KBM-7 (cell line): Measurements from ENCODE around the gene TNRC6C.
"Not testable (repeated sequence)": the region's sequence is repeated elsewhere in the genome, so short reads cannot be mapped to it uniquely, and the experiment has no call there.

Source experiments
- DNase-seq: peaks from one replicate; pipeline ENCODE4 v3.0.0-alpha.2; 2015
- in situ Hi-C: fragments of 300-500 bp; cut with MboI; formaldehyde crosslinking; loops from 2 replicates; pipeline ENCODE4 v1.14.3; 2020; ENCODE audit warnings: low sequenced_read_pairs, low pct_unique_long_range_greater_than_20kb, mixed read lengths

TNRC6C gene

DNA sequence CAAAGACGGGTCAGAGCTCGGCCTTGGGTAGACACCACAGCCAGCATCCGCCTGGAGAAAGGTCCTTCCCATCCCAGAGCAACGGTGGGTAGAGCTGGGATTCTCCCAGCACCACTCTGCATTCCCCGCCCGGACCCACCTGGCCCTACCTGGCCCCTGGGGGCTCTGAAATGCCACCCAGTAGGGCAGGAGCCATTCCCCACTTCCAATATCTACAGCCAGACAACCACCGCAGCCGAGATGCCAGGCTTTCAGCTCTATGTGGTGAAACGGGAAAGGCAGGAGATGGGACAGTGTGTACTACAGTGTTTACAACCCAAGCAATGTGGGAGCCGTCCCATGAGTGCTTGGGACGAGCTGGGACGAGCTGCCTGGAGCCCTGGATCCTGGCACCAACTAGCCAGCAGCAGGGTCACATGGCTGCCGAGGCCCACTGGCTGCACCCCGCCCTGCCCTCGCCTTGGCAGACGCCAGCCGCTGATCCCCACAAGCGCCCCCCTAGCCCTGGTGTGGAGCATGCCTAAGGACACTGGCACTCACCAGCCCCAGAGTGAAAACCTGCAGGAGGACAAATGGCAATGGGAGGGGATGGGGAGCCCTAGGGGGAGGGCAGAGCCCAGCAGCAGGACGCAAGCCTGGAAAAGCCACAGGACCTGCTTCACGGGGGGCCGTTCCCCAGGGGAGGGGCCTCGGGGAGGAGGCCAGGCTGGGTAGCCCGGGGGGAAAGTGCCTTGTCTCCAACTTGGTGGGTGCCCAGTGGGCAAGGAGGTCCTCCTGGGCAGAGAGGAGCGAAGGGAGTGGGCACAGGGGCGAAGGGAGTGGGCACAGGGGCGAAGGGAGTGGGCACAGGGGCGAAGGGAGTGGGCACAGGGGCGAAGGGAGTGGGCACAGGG is 156.6 kb downstream of the TNRC6C start:
- in situ Hi-C loops, result no loop called here
- no peak for DNase-seq

- DNase-seq, in situ Hi-C loops: not testable (repeated sequence)
Measured at GRCh38 chr17:78115803-78116202, 157.3 kb downstream of the TNRC6C start.

GRCh38 chr17:78116411-78116810 is 157.9 kb downstream of the TNRC6C start:
- in situ Hi-C loops, result no loop called here
- DNase-seq, result no peak

DNA sequence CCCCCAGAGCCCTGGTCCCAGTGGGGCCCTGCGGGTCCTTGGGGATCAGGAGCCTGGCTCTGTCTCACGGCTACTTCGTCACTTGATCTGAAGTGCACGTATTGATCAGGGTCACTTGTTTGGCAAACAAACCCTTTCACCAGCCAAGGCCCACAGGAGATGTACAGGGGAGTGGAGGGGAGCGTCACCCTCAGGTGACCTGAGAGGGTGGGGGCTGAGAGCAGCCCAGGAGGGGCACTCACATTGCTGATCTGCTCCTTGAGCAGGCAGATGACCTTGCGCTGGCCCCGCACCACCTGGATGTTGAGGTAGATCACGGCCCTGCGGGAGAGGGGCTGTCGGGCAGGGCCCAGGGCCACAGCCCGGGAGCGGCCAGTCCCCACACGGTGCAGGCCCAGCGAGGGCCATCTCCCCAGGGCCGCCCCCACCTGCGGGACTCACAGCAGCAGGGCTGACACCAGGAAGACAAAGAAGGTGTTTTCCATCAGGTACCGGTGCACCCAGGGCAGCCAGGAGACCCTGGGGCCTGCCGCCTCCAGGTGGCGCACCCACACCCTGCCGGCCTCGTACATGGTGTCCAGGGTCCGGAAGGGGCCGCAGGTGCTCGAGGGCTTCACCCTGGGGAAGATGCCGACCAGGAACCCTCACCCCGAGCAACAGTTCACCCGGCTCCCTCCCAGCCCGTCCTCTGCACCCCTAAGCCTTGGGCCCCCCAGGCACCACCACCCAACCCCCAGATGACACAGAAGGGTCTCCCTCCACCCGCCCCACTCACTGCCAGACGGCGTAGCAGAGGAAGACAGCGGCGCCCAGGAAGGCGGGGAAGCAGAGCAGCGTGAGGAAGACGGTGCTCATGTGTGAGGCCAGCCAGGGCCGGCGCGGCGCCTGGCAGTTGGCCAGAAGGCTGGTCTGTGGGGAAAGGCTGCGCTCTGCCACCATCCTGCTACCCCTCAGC is 158.8 kb downstream of the TNRC6C start:
- DNase-seq, result no peak
- in situ Hi-C loops, result no loop called here

DNA sequence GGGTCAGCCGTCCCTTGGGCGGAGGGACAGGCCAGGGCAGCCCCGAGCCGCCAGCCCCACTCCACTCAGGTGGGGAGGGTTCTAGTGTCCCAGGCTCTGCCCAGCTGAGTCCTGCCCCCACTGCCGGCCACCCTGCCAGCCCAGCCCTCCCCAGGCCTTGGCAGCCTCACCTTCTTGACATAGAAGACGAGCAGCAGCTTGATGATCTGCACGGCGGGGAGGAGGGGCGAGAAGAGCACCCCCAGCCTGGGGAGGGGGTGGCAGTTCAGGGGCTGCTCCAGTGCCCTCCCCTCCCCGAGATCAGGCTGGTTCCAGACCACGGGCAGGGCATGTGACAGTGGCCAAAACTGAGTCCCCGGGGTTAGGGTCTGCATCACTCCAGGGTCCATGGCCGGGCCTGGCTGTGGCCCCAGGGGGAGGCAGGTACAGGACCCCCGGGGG is 160.3 kb downstream of the TNRC6C start:
- in situ Hi-C loops, result no loop called here
- DNase-seq, result no peak

- in situ Hi-C loops, result no loop called here
- no peak for DNase-seq
Measured at GRCh38 chr17:78120537-78120936, 162.0 kb downstream of the TNRC6C start.

DNA sequence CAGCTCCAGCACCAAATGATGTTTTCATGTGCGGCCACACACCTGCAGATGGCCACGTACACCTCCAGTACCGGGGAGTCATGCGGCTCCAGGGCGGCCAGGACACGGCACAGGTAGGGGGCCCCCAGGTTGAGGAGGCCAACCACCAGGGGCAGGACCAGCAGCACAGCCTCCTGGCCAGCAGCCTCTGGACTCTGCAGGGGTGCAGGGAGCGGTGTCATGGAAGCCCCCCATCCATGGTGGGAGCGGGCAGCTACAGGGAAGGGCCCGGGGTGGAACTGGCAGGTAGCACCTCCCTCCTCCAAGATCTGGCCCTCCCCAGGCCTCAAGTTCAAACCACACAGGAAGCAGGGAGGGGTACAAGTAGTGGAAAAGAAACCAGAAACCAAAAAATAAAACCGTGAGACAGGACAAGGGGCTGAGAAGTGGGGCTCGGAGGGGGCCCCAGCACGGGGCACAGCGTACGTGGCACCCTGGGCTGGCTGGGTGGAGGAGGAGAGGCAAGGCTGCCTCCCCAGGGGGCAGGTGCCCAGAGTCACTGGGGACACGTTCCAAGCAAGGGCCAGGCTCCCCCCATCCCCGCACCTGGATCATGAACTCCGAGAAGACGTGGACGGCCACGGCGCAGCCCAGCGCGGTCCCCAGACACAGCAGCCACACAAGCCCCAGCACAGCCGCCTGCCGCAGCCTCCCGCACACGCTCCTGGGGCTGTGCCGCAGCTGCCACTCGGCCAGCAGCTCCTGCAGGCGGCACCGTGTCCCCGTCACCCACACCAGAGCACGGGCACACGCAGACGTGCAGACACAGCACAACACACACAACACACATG is 162.7 kb downstream of the TNRC6C start:
- in situ Hi-C loops, result no loop called here
- no peak for DNase-seq

DNA sequence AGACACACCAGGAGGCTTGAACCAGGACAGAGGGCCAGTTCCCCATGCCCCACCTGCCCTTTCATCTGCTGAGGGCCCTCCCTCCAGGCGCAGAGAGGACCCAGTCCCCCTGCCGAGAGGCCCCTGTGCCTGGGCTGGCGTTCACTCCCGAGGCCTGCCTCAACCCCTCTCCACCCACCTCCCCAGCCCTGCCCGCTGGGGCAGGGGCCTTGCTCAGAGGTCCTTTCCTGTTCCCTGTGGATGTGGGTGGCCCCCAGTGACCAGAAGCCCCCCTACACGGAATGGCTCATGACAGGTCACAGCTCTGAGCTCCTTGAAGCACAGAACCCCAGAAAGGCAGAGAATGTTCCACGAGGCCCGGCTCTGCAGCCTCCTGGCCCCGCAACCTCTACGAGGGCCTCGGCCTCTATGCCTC is 163.3 kb downstream of the TNRC6C start:
- in situ Hi-C loops, result no loop called here
- no peak for DNase-seq

GRCh38 chr17:78122216-78122930 is 163.9 kb downstream of the TNRC6C start:
- in situ Hi-C loops, result no loop called here
- DNase-seq, result no peak

- DNase-seq, result no peak
- in situ Hi-C loops, result no loop called here
Measured at GRCh38 chr17:78122931-78123249, 164.4 kb downstream of the TNRC6C start.

DNA sequence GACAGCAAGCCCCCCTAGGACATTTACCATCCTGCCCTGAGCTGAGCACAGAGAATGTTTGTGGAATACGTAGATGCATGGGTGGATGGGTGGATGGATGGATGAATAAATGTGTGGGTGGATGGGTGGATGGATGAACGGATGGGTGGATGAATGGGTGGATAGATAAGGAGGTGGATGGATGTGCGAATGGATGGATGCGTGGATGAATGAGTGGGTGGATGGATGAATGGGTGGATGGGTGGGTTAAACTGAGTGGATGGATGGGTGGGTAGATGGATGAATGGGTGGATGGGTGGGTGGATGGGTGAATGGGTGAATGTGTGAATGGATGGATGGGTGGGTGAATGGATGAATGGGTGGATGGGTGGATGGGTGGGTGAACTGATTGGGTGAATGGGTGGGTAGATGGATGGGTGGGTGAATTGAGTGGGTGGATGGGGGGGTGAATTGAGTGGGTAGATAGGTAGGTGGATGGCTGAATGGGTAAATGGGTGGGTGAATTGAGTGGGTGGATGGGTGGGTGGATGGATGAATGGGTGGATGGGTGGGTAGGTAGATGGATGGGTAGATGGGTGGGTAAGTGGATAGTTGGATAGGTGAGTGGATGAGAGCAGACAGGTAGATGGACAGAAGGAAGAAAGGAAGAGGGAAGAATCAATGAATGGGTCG is 164.9 kb downstream of the TNRC6C start:
- DNase-seq, result no peak
- in situ Hi-C loops, result no loop called here

DNA sequence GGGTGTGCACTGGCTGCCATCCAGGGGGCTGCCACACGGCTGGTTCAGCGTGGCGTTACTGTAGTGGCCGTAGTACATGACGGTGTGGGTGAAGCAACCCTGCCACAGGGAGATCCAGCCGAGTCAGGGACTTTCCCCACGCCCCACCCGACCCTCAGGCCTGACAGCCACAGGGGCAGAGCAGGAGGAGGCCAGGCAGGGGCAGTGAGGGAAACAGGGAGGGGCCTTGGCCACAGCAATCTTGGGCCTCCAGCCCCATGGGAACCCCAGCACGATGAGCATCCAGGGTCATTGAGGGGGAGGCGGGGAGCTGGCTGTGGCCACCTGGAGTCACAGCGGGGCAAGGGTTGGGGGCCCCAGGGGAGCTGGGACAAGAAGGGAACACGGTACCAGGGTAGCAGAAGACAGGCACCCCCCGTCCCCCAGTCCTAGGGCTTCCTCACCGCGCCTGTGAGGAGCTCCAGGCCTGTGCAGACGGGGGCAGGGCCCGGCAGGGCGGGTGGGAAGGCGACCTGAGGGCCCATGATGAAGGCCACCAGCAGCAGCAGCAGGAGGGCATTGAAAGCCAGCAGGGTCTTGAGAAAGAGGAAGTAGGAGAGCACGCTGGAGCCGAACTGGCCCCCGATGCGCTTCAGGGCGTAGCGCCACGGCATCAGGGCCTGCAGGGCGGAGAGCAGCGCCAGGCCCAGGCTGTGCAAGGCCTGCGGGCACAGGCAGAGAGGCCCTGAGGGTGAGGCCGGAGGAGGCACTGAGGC is 165.8 kb downstream of the TNRC6C start:
- peak; percentile 95 for DNase-seq
- in situ Hi-C loops, result no loop called here

DNA sequence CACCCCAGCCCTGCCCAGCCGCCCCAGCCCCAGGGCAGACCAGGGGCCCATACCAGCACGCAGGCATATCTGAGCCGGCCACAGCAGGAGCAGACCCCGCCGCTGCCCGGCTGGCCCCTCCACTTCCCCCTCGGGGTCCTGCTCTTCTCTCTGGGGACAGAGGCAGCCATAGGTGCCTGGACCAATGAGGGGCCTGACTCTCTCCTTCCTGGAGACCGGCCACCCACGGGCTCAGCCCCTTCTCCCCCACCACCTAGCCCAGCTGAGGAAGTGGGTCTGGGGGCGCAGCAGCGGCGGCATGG is 166.3 kb downstream of the TNRC6C start:
- in situ Hi-C loops, result no loop called here
- no peak for DNase-seq

- peak; percentile 28 for DNase-seq
- in situ Hi-C loops, result no loop called here
Measured at GRCh38 chr17:78125138-78125913, 166.8 kb downstream of the TNRC6C start.

- in situ Hi-C loops, result no loop called here
- DNase-seq, result no peak
Measured at GRCh38 chr17:78125976-78126894, 167.7 kb downstream of the TNRC6C start.

DNA sequence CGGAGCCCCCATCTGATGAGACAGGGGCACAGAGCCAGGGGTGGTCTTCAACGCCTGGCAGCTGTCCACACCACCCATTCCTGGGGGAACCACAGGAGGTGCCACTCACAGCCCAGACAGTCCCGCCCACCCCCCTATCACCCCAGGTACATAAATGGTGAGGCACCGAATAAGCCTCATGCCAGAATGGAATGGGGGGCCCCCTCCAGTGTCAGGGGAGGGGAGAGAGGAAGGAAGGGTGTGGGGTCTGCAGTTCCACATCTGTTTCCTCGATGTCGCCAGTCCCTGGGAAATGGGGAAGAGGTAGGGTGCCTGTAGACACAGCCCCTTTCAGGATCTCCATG is 168.4 kb downstream of the TNRC6C start:
- in situ Hi-C loops, result no loop called here
- no peak for DNase-seq
